Endodermal cell (in vitro differentiated cells): ENCODE data around the gene PTPRN2. TPM values are rescaled to one million over a fixed set of nuclear protein-coding genes. Genes with fewer than 3 reads are reported as not detected.

ENCODE experiments used
- DNase-seq: peaks from one replicate; pipeline ENCODE4 v3.0.0-alpha.2; 2017
- H3K27ac ChIP-seq: 2 replicates; pipeline ENCODE4 v1.5.1; 2013; ENCODE audit warnings: mild to moderate bottlenecking, low read depth, low read length, moderate library complexity
- H3K27me3 ChIP-seq: 2 replicates; pipeline ENCODE4 v1.6.1; 2013; ENCODE audit warnings: mild to moderate bottlenecking, low read length, moderate library complexity; ENCODE audit not compliant: insufficient read depth, control insufficient read depth, poor library complexity, severe bottlenecking
- H3K36me3 ChIP-seq: 2 replicates; pipeline ENCODE4 v1.7.0; 2013; ENCODE audit warnings: mild to moderate bottlenecking, low read length, moderate library complexity; ENCODE audit not compliant: control insufficient read depth, insufficient read depth
- H3K4me1 ChIP-seq: one replicate; pipeline ENCODE4 v1.7.0; 2013; ENCODE audit warnings: low read length; ENCODE audit not compliant: control insufficient read depth, insufficient read depth
- H3K4me3 ChIP-seq: 2 replicates; pipeline ENCODE4 v1.5.1; 2013; ENCODE audit warnings: mild to moderate bottlenecking, low read length, moderate library complexity
- H3K9ac ChIP-seq: 2 replicates; pipeline ENCODE4 v1.6.1; 2013; ENCODE audit warnings: mild to moderate bottlenecking, low read length, moderate library complexity; ENCODE audit not compliant: poor library complexity, severe bottlenecking; ENCODE audit errors: extremely low read depth
- H3K9me3 ChIP-seq: 2 replicates; pipeline ENCODE4 v1.6.1; 2013; ENCODE audit warnings: mild to moderate bottlenecking, low read length, moderate library complexity; ENCODE audit not compliant: control insufficient read depth
- H3K27ac Mint-ChIP-seq: 2 replicates; pipeline ENCODE4 v1.8.0; 2020; ENCODE audit warnings: mixed read lengths
- H3K27me3 Mint-ChIP-seq: 2 replicates; pipeline ENCODE4 v1.8.0; 2021; ENCODE audit warnings: mild to moderate bottlenecking, mixed read lengths; ENCODE audit not compliant: insufficient read depth
- H3K36me3 Mint-ChIP-seq: 2 replicates; pipeline ENCODE4 v1.8.0; 2020; ENCODE audit warnings: low read depth, mixed read lengths
- H3K4me1 Mint-ChIP-seq: 2 replicates; pipeline ENCODE4 v1.8.0; 2020; ENCODE audit warnings: mixed read lengths
- H3K4me3 Mint-ChIP-seq: 2 replicates; pipeline ENCODE4 v1.8.0; 2020; ENCODE audit warnings: mild to moderate bottlenecking, moderate library complexity, mixed read lengths
- H3K9me3 Mint-ChIP-seq: 2 replicates; pipeline ENCODE4 v1.8.0; 2020; ENCODE audit warnings: mild to moderate bottlenecking, mixed read lengths
- WGBS, 2 experiments: methylation state at CpG; one replicate each; pipeline versions ENCODE4 v1.1.5 to v1.1.7; 2013; ENCODE audit warnings: missing lambda C conversion rate in 2 of 2, mixed read lengths in 1 of 2; ENCODE audit not compliant: insufficient coverage in 1 of 2, insufficient read length in 1 of 2; 5-methylcytosine and 5-hydroxymethylcytosine counted together
- total RNA-seq, 2 donors: library from RNA; stranded (reverse); fragmentation: NEBNext Ultra II Directional in 1 of 2; extraction: Animal tissue kit (Norgen Biotek cat#: 25700) in 1 of 2; gene quantifications; 2 replicates in 1 of 2; 3 replicates in 1 of 2; pipeline ENCODE4 v1.2.1, GENCODE V29; 2021
- TF ChIP-seq, protein P1 (sequence below): fragments of 200-600 bp; sonication (generic); conservative IDR thresholded peaks from 2 replicates; pipeline ENCODE4 v1.5.0; 2021; ENCODE audit warnings: antibody characterized with exemption, mild to moderate bottlenecking

PTPRN2 gene
- total RNA-seq, 2 donors from 2014 or later = 0.69 to 1.2 TPM

DNA sequence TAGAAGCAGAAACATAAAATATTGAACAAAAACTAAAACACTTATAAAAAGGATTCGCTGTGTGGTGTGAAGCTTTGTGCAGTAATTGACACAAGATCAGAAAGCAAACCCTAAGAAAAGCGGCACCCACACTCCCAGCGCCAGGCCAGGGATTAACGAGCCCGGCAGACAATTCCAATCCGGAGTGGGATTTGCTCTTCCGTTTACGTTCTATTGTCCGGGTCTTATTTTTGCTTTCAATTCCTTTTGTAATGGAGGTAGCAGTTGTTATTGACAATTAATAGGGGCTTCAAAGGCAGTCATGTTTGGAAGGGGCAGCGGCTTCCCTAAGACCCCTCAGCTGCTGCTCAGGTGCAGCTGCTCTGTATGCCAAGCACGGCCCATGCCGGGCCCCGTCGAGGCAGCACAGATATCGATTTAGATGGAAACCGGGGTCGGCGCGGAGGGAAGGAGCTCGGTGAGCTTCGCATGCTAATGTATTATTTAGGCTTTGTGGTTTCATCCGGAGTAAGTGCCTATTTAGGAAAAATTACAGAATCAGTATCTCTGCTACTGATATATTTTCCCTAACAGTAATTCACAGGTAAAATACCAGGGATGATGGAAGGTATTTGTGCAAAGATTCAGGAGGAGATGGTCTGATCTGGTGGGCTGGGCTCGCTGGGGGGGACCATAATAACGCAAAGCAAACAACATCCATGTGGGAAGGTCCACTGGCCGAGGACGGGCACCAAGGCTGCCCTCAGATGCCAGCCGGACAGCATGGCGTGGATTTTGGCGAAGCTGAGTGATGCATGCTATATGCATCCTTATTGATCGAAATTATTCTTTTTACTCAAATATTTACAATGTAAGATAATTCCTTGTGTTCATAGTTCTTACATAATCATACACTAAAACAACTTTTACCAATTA lies 561.7 kb downstream of the PTPRN2 start:
- Mint-ChIP-seq H3K36me3 (no peaks in the 10 kb centered on the region), H3K9me3 (no peaks in the 10 kb centered on the region)
- WGBS, 2 experiments = 71 to 85% methylated on average over 7 to 29 of the region's 30 CpGs

GRCh38 chr7:158024881-158025280 lies 562.7 kb downstream of the PTPRN2 start:
- no peak overlapping the region for H3K4me3 Mint-ChIP-seq
- 71 to 80% methylated on average over 1 to 5 of the region's 5 CpGs for WGBS, 2 experiments
- H3K27me3 Mint-ChIP-seq = no peaks in the 10 kb centered on the region
- no peak overlapping the region for H3K27ac ChIP-seq
- H3K27ac Mint-ChIP-seq = no peak overlapping the region
- no peak overlapping the region for H3K9ac ChIP-seq
- H3K27me3 ChIP-seq = no peaks in the 10 kb centered on the region
- H3K9me3 ChIP-seq = peaks cover 90% of the 10 kb centered on the region
- H3K9me3 Mint-ChIP-seq = no peaks in the 10 kb centered on the region
- no peaks in the 10 kb centered on the region for H3K36me3 Mint-ChIP-seq
- no peaks in the 10 kb centered on the region for H3K4me1 Mint-ChIP-seq
- DNase-seq = peak; percentile 4
- TF ChIP-seq, protein P1, sequence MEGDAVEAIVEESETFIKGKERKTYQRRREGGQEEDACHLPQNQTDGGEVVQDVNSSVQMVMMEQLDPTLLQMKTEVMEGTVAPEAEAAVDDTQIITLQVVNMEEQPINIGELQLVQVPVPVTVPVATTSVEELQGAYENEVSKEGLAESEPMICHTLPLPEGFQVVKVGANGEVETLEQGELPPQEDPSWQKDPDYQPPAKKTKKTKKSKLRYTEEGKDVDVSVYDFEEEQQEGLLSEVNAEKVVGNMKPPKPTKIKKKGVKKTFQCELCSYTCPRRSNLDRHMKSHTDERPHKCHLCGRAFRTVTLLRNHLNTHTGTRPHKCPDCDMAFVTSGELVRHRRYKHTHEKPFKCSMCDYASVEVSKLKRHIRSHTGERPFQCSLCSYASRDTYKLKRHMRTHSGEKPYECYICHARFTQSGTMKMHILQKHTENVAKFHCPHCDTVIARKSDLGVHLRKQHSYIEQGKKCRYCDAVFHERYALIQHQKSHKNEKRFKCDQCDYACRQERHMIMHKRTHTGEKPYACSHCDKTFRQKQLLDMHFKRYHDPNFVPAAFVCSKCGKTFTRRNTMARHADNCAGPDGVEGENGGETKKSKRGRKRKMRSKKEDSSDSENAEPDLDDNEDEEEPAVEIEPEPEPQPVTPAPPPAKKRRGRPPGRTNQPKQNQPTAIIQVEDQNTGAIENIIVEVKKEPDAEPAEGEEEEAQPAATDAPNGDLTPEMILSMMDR = no peak
- H3K4me1 ChIP-seq = no peaks in the 10 kb centered on the region
- H3K4me3 ChIP-seq = no peak overlapping the region
- H3K36me3 ChIP-seq = no peaks in the 10 kb centered on the region

More for the DNA sequence above, 561.7 kb downstream of the PTPRN2 start:
- H3K27ac ChIP-seq = no peak overlapping the region
- DNase-seq = peak; percentile 25
- Mint-ChIP-seq H3K27me3 (no peaks in the 10 kb centered on the region), H3K27ac (no peak overlapping the region), H3K4me3 (no peak overlapping the region), H3K4me1 (no peaks in the 10 kb centered on the region)
- H3K36me3 ChIP-seq = no peaks in the 10 kb centered on the region
- no peaks in the 10 kb centered on the region for H3K4me1 ChIP-seq
- H3K9me3 ChIP-seq = peaks cover 89% of the 10 kb centered on the region
- no peak overlapping the region for H3K4me3 ChIP-seq
- H3K27me3 ChIP-seq = no peaks in the 10 kb centered on the region
- TF ChIP-seq, protein P1 = no peak
- no peak overlapping the region for H3K9ac ChIP-seq

DNA sequence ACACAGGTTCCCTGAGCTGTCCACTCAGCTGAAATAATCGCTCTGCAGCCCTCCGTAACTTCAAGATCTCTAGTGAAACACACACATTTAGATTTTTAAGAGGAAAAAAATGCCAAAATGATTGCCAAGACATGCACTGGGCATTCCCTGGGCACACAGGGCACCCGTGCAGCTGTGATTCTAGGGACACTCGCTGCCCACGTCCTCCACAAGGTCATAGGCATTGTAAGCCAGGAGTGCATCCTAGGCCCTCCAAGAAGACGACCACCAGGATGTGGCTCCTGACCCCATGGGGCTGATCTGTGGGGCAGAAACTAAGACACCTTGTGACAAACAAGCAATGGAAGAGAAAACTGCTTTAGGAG lies 563.3 kb downstream of the PTPRN2 start:
- Histone ChIP-seq H3K9me3 (peaks cover 90% of the 10 kb centered on the region), H3K4me3 (no peak overlapping the region), H3K9ac (no peak overlapping the region), H3K27ac (no peak overlapping the region), H3K4me1 (no peaks in the 10 kb centered on the region), H3K27me3 (no peaks in the 10 kb centered on the region), H3K36me3 (no peaks in the 10 kb centered on the region)
- Mint-ChIP-seq H3K9me3 (no peaks in the 10 kb centered on the region), H3K36me3 (no peaks in the 10 kb centered on the region), H3K4me1 (no peaks in the 10 kb centered on the region), H3K27me3 (no peaks in the 10 kb centered on the region), H3K27ac (no peak overlapping the region), H3K4me3 (no peak overlapping the region)
- WGBS, 2 experiments = 51 to 52% methylated on average over 6 of the region's 6 CpGs
- TF ChIP-seq, protein P1 = no peak
- peak; percentile 21 for DNase-seq
